Right atrium auricular region (tissue), 2 donors: ENCODE data around the gene CCDC134. TPM values are rescaled to one million over a fixed set of nuclear protein-coding genes. Genes with fewer than 3 reads are reported as not detected.

ENCODE experiments used
- DNase-seq: peaks from one replicate; pipeline ENCODE4 v3.0.0-alpha.2; 2019; ENCODE audit warnings: low spot score
- H3K27ac ChIP-seq, 2 donors: fragments of 200-600 bp; sonication (generic); 1 replicate in 1 of 2; 2 replicates in 1 of 2; pipeline ENCODE4 v1.5.1; 2016 to 2019
- H3K27me3 ChIP-seq, 2 donors: fragments of 200-600 bp; sonication (generic); one replicate each; pipeline versions ENCODE4 v1.5.1 to v1.6.0; 2017 to 2019
- H3K36me3 ChIP-seq: fragments of 200-600 bp; sonication (generic); one replicate; pipeline ENCODE4 v1.5.1; 2016
- H3K4me1 ChIP-seq, 2 donors: fragments of 200-600 bp; sonication (generic); one replicate each; pipeline versions ENCODE4 v1.5.1 to v1.6.0; 2017 to 2019
- H3K4me3 ChIP-seq, 2 donors: fragments of 200-600 bp; sonication (generic); 1 replicate in 1 of 2; 2 replicates in 1 of 2; pipeline ENCODE4 v1.5.1; 2017 to 2019; ENCODE audit warnings: mild to moderate bottlenecking in 1 of 2, moderate library complexity in 1 of 2
- H3K9me3 ChIP-seq, 2 donors: fragments of 200-600 bp; sonication (generic); one replicate each; pipeline ENCODE4 v1.5.1; 2019
- total RNA-seq, 2 donors: library from RNA; depleted of rRNA; stranded (reverse); fragments of >200 nt; gene quantifications; one replicate each; pipeline ENCODE4 v1.1.0, GENCODE V29; 2016
- TF ChIP-seq, protein P1 (sequence below), 2 donors: fragments of 200-600 bp; sonication (generic); IDR thresholded peaks; one replicate each; pipeline ENCODE4 v1.5.1; 2019; ENCODE audit warnings: antibody characterized with exemption in 2 of 2

The CCDC134 gene
- total RNA-seq, 2 donors from 2014 or later, result 4.0 to 6.4 TPM

DNA sequence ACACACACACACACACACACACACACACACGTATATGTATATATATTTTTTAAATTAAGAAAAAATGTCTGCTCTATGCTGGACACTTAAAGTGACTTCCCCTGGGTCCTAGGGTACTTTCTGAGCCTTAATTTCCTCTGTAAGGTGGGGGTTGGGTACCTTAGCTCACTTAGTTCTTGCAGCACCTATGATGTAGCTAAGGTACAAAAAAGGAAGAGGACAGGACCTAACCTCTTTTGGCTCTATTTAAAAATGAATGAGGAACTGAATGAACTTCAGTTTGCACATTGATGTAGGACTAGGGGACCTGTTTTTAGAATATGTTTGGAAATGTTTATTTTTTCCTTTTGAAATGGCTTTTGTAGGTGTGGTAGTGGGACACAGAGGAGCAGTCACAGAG, 43.6 kb downstream of the CCDC134 start:
- no peaks in the 10 kb centered on the region for H3K27me3 ChIP-seq
- no peak overlapping the region for H3K4me3 ChIP-seq
- DNase-seq, result no peak
- H3K27ac ChIP-seq, result no peak overlapping the region
- TF ChIP-seq, protein P1, sequence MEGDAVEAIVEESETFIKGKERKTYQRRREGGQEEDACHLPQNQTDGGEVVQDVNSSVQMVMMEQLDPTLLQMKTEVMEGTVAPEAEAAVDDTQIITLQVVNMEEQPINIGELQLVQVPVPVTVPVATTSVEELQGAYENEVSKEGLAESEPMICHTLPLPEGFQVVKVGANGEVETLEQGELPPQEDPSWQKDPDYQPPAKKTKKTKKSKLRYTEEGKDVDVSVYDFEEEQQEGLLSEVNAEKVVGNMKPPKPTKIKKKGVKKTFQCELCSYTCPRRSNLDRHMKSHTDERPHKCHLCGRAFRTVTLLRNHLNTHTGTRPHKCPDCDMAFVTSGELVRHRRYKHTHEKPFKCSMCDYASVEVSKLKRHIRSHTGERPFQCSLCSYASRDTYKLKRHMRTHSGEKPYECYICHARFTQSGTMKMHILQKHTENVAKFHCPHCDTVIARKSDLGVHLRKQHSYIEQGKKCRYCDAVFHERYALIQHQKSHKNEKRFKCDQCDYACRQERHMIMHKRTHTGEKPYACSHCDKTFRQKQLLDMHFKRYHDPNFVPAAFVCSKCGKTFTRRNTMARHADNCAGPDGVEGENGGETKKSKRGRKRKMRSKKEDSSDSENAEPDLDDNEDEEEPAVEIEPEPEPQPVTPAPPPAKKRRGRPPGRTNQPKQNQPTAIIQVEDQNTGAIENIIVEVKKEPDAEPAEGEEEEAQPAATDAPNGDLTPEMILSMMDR (IDR thresholded peaks at IDR 0.05), result no peak
- no peaks in the 10 kb centered on the region for H3K9me3 ChIP-seq
- H3K4me1 ChIP-seq, result peaks cover 0 to 51% of the 10 kb centered on the region in 2 donors
- H3K36me3 ChIP-seq, result no peaks in the 10 kb centered on the region

DNA sequence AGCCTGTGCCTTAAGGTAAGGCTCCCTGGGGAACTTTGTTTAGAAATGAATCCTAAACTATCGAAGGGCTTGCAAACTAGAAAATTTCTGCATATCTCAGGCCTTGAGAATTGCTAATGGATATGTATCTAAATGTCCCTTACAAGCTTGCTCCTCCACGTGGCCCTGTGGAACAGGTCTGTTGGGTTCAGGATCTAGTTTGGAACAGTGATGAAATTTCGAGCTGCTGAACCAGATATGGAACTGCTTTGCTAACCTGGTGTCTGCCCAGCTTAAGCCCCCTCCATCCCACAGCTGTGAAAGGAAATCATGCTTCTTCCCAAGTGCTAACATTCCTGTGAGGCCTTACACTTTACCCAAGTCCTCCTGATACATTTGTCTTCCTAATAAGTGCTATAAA, 44.0 kb downstream of the CCDC134 start:
- Histone ChIP-seq H3K27me3 (no peaks in the 10 kb centered on the region), H3K4me1 (peaks cover 0 to 50% of the 10 kb centered on the region in 2 donors), H3K36me3 (no peaks in the 10 kb centered on the region), H3K4me3 (no peak overlapping the region), H3K9me3 (no peaks in the 10 kb centered on the region), H3K27ac (no peak overlapping the region)
- DNase-seq, result no peak
- TF ChIP-seq, protein P1 (IDR thresholded peaks at IDR 0.05), result no peak

DNA sequence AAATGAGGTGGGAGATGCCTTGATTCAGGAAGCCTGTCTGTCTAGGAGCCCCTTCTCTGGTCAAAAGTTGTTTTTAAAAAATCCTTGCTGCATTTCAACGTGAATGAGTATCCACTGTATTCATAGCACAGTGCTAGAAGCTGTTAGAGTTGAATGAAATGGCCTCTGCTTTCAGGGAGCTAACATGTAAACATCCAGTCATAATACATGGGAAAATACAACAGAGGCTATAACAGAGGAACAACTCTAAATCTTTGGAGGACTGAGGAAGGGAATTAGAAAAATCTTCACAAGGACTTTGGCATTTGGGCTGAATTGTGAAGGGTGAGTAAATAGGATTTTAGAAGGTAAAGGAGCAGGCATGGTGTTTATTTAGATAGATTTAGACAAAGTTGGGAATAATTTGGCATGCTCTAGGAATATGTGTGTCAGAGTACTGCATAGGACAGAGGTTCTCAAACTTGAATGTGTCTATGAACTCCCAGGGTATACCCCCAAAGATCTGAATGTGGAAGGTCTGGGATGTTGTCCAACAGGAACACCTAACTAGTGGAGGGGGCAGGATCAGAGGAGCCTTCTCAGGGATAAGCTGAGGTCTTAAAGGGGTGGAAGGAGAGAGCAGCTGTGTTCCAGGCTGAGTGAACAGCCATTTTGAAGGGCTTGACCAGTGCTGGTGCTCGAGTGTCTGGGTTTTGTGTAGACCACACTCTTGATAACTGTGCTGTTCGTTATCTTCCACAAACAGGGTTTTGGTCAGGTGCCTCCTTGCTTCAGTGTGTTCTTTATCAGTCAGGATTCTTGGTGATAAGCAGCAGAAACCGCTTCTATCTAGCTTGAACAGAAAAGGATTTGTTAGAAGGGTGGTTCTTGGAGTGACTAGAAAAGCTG, 45.1 kb downstream of the CCDC134 start:
- Histone ChIP-seq H3K27ac (no peak overlapping the region), H3K4me3 (no peak overlapping the region), H3K4me1 (peaks cover 0 to 49% of the 10 kb centered on the region in 2 donors), H3K9me3 (no peaks in the 10 kb centered on the region), H3K27me3 (no peaks in the 10 kb centered on the region), H3K36me3 (no peaks in the 10 kb centered on the region)
- TF ChIP-seq, protein P1 (IDR thresholded peaks at IDR 0.05), result no peak
- no peak for DNase-seq

DNA sequence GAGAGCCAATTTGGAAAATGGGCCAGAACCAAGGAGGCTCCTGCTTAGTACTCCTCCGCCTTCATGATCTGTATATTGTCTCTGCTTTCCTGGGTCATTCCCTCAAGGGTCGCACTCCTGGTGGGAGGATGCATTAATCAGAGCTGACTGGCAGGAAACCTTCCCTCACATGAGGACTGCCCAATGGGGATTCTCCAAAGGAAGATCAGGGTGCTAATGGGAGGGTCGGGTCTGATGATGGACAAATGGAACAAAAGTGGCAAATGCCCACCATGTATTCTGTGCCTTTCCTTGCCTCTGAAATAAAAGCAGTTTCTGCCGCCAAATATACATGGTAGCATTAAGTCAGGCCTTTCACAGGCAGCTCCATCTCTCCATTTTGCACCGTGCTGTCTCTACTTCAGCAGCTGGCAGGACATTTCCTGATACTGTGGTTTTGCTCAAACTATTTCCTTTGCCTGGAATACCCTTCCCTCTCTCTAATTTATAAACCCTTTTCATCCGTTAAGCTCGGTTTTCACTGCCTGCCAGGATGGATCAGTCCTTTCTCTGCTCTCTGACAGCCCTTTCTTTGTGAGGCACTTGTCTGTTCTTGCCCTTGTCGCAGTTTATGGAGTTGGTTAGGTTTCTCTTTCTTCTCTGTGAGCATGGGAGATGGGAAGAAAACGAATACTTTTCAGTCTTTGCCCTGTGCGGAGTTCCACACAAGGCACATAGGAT, 45.9 kb downstream of the CCDC134 start:
- TF ChIP-seq, protein P1 (IDR thresholded peaks at IDR 0.05), result no peak
- DNase-seq, result no peak
- Histone ChIP-seq H3K4me3 (no peak overlapping the region), H3K36me3 (no peaks in the 10 kb centered on the region), H3K27me3 (no peaks in the 10 kb centered on the region), H3K9me3 (no peaks in the 10 kb centered on the region), H3K4me1 (peaks cover 0 to 41% of the 10 kb centered on the region in 2 donors), H3K27ac (no peak overlapping the region)

DNA sequence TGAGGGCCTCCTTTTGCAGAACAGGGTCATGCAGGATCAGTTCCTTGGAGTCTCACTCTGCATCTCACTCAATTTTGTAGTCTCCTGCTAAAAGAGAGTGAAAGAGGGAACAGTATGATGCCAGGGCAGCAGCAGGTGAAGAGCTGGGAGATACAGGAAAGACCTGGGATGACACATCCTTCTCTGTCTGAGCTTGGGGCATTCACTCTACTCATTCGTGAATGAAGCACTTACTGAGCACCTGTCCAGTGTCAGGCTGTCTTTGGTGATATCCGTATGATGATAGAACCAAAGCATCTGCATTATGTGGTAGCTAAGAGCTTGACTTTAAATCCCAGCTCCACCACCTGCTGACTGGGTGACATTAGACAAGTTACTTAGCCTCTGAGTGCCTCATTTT, 46.8 kb downstream of the CCDC134 start:
- no peak for DNase-seq
- no peak overlapping the region for H3K27ac ChIP-seq
- no peaks in the 10 kb centered on the region for H3K27me3 ChIP-seq
- H3K4me3 ChIP-seq, result no peak overlapping the region
- no peaks in the 10 kb centered on the region for H3K36me3 ChIP-seq
- H3K4me1 ChIP-seq, result peaks cover 0 to 39% of the 10 kb centered on the region in 2 donors
- TF ChIP-seq, protein P1 (IDR thresholded peaks at IDR 0.05), result no peak
- H3K9me3 ChIP-seq, result no peaks in the 10 kb centered on the region
